Measurements from ENCODE around the gene MARCKSL1.

MARCKSL1 gene

DNA sequence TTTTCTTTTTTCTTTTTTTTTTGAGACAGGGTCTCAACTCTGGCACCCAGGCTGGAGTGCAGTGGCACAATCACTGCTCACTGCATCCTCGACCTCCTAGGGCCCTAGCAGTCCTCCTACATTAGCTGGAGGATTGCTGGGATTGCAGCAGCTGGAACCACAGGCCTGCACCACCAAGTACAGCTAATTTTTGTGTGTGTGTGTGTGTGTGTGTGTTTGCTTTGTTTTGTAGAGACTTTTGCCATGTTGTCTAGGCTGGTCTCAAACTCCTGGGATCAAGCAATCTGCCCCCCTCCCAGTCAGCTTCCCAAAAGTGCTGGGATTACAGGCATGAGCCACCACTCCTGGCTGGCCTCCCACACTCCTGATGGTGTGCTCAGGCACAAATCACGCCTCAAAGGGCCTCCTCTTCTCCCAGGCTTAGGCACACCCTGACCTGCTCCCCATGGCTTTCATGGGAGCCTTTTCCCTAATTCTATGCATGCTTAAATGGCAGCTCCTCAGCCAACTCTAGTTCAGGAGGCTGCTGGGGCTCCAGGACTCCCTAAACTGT is 16.9 kb upstream of the MARCKSL1 start:
- DNase-seq (ENCODE audit: low read depth in 2 of 2) = no peak

DNA sequence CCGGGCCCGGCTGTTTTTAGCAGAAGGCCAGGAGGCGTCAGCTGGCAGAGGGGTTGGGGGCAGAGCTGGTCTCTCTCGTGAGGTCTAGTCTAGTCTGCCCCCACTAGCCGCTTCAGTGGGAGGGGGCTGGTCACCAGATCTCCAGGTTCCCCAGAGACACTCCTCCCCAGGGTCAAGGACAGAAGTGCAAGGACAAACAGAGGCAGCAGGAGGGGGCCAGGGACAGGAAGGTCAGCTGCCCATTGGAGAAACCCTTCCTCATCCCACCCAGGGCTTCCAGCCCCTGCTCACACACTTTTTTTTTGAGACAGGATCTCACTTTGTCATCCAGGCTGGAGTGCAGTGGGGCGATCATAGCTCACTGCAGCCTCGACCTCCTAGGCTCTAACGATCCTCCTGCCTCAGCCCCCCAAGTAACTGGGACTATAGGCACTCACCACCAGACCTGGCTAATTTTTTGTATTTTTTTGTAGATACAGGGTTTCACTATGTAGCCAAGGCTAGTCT is 16.3 kb upstream of the MARCKSL1 start:
- DNase-seq (ENCODE audit: low read depth in 2 of 2) = no peak

DNA sequence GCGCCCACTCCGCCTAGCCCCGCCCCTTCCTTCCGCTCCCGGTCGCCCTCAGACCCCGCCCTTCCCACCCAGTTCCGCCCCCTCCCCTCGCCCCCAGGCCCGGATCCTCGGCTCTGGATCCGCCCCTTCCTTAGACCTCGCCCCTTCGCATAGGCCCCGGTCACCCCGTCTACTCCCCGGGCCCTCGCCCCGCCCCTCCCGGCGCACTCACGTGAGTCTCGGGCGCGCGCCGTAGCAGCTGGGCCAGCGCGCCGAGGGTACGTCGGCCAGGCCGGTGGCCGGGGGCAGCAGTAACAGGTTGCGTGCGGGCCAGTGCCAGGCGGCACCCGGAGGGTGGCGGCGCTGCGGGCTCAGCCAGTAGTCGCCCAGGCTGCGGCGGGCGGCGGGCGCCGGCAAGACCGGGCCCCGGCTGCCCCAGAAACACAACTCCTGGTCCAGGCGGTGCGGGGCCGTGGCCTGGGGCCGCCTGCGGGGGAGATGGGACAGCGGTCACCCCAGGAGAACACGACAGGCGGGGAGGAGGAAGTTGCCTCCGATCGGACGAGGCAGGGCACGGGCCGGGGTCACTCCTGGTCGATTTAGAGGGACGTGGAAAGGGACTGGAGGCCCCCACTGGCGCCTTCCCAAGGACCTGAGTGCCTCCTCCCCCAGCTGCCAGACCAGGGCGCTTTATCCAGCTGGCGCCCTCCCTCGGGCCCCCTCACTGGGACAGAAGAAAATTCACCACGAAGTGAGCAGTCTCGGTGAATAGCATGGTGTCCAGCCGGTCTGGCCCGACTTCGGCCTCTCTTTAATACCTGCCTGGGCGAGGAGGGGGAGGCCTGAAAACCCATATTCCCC is 15.6 kb upstream of the MARCKSL1 start:
- peak; percentile 86 to 87 for DNase-seq (ENCODE audit: low read depth in 2 of 2)

DNA sequence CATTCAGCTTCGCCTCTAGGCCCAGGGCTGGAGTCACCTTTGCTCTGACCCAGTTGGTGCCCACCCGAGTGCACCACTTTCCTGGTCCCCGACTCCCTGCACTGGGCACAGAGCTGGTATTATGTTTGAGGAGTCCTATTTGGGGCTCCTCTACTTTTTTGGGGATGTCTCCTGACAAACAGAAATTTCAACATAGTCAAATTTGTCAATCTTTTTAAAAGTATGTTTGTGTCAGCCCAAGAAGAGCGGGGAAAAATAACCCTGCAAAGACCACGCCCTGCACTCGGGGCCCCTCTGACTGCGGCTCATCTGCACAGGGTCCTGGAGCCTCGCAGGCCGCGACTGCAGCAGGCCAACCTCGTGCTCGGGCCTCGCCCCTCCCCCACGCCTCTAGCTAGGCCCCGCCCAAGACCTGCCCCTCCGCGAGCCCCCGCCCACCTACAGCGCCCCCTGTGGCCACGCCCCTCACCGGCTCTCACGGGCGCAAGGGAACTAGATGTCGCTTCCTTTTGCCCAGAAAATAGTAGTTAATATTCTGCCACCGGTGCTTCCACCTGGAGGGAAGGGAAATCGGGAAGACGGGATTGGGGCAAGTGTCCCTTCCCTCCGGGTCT is 14.9 kb upstream of the MARCKSL1 start:
- peak; percentile 70 to 80 for DNase-seq (ENCODE audit: low read depth in 2 of 2)

DNA sequence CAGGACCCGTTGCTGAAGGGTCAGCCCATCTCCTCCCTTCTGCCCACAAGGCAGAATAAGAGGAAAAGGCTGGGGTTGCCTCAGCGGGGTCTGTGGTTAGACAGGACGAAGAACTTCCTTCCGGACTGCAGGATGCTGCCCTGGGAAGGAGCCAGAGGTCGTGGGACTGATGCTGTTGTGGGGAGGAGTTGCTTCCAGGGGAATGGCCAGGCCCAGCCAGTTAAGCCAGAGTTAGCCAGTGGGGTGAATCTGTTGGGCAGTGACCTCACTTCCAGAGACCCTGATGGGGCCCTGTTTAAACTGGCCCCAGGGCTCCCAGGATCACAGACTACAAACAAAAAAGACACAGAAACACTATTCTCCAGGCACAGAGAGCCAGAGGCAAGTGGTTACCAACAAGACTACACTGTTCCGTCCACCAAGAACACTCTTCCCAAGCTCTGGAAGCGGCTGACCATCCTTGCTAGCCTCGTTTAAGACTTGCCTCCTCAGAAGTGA is 13.2 kb upstream of the MARCKSL1 start:
- DNase-seq (ENCODE audit: low read depth in 2 of 2) = no peak

DNA sequence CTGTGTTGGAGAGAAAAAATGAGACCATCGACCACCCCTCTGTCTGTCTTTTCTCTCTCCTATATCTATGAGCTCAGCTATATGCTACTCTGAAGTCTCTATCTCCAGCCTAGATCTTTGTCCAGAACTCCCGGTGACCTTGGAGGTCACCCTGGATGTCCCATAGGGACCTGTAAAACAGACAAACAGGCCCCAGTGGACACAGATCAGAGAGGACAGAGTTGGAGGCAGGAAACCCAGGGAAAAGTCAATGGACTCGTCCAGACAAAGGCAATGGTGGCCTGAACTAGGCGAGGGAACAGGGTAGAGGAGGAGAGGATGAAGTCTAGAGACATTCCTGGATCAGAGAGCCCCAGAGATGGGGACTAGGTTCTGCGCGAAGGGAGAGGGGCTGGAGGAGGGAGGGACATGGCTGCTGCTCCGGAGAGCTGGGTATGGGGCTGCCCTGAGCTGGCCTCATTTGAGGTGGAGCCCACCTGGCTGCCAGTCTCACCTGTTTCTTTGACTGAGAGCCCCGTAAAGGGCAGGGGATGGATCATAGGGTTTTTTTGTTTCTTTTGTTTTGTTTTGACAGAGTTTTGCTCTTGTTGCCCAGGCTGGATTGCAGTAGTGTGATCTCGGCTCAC is 10.6 kb upstream of the MARCKSL1 start:
- no peak for DNase-seq (ENCODE audit: low read depth in 2 of 2)

DNA sequence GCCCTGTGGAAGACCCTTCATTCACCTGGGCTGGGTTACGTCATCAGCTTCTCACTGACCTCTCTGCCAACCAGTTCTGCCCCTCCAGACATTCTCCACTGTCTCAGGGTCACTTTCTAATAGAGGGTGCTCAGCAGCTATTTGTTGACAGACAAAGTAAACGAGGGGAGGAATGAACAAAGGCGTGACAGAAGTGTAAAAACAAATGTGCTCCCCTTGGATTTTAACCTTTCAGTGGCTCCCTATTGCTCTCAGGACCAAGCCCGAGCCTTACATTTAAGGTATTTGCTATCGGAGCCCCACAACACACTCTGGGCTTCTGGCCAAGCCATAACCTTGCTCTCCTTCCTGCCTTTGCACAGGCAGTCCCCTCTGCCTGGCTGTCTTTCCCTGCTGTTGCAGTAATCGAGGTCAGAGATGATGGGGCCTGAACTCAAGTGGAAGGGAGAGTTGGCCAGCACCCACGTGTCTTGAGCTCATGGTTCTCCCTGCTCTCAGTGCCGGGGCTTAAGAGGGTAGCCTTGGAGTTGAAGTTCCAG is 9.3 kb upstream of the MARCKSL1 start:
- no peak for DNase-seq (ENCODE audit: low read depth in 2 of 2)

DNA sequence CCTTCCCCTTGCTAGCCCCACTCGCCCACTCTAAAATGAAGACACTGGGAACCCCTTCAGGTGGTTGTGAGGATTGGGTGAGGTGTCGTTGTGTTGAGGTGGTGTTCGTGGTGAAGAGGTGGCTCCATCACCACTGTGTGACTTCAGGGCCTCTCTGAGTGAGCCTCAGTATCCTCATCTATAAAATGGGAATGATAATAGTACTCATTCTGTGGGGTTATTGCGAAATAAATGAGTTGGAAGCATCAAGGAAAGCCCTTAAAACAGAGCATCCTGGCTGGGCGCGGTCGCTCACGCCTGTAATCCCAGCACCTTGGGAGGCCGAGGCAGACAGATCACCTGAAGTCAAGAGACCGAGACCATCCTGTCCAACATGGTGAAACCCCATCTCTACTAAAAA is 6.7 kb upstream of the MARCKSL1 start:
- DNase-seq (ENCODE audit: low read depth in 2 of 2) = no peak

DNA sequence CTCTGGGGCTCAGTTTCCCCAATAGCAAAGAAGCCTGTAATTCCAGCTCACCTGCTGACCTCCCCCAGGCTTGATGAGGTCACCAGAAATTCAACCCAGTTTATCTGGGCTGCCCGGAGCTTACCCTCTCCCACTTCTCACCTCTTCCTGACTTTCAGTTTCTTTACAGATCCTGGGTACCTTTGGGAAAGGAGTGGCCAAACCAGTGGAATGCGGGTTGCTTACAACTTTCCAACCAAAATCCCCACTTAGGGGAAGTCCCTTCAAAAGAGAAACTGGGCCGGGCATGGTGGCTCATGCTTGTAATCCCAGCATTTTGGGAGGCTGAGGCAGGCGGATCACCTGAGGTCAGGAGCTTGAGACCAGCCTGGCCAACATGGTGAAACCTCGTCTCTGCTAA is 5.9 kb upstream of the MARCKSL1 start:
- no peak for DNase-seq (ENCODE audit: low read depth in 2 of 2)

DNA sequence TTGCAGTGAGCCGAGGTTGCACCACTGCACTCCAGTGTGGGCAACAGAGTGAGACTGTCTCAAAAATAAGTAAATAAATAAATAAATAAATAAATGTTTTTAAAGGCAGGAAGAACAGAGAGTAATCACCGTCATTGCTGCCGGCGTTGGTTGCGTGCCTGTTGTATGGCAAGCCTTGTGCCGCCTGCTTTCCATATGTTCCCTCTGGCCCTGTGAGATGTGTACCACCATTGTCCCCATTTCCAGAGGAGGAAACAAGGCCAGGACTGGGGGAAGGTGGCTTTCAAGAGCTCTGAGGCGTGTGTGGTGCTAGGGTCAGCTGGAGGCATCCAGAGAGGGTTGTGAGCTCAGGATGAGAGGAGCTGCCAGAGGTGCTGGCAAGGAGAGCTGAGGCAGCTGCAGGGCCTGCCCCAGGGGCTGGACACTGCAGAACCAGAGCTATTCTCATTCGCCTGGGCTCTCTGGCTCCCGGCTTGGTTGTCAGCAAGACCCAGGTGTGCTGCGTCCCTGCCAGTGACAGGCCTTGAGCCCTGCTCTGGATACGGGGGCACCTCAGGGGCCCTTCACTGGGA is 5.2 kb upstream of the MARCKSL1 start:
- no peak for DNase-seq (ENCODE audit: low read depth in 2 of 2)

DNA sequence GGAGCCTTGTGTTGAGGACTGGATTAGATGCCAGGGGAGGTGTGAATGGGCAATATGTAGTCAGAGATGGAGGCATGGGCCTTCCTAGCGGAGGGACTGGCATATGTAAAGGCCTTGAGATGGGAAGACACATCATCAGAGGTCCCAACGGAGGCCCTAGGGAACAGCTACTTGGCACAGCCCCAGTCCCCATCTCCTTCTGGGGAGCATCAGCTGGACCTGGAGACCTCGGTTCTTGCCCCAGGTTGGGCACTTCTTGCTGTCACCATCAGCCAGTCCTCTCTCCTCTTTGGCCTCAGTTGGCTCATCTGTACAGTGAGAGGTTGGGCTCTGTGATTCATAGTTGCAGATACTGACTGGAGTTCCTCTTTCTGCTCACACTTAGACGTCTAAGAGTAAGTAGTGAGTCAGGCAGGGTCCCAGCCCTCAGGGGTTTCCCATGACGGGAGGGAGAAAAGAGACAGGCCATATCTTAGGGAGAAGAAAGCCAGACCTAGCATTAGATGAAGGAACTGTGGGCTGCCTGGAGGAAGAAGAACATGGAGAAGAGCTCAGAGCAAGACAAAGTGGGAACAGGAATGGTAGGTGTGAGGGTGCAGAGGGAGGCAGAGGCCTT is 3.4 kb upstream of the MARCKSL1 start:
- peak in 1 of 2 donors; percentile 53 for DNase-seq (ENCODE audit: low read depth in 2 of 2)

DNA sequence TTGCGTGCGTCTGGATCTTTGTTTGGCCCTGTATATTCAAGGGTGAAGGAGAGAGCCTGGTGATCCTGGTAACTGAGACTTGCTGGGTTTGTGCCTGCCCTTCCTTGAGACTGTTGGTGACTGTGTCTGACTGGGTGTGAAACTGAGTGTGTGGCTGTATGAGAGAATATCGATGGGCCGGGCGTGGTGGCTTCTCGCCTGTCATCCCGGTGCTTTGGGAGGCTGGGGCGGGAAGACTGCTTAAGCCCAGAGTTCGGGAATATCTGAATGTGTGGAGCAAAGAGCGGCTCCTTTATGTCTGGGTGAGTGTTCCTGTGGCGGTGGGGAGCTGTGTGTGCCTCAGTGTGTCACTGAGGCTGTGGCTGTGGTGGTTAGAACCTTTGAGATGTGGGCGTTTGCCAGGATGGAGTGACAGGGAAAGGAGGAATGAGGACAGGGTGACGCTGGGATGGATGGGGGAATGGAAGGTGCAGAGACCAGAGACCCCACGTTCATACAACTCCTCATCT is 2.7 kb upstream of the MARCKSL1 start:
- no peak for DNase-seq (ENCODE audit: low read depth in 2 of 2)

DNA sequence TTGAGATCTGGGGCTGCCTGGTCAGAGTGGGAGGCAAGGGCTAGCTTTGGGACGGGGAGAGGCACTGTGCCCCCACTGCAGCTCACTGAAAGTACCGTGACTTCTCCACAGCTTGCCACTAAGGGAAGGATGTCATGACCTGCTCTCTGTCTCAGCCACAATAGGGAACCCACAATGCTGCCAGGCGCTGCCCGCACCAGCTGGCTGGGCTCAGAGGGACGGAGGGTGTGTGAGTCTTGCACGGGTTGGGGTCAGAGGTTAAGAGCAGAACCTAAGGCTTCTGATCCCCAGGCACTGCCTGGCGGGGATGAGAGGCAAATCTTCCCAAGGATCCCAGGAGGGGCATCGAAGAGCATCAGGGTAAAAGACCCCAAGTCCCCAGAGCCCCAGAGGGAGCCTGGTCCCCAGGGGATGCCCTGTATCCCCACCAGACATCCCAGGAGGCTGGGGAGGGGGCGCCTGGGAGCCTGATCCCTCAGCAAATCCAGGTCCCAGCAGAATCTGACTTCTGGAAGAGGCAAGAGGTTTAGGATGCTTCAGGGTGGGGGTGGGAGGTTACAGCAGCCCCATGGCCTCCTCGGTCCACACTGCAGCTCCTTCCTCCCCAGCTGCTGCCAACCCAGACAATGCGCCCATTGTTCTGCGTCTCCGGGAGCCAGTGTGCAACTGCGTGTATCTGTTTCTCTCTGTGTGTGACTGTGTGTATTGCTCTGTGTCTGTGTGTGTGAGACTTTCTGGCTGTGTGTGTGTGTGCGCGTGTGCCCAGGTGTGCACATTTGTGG is 2.0 kb upstream of the MARCKSL1 start:
- DNase-seq (ENCODE audit: low read depth in 2 of 2) = no peak

DNA sequence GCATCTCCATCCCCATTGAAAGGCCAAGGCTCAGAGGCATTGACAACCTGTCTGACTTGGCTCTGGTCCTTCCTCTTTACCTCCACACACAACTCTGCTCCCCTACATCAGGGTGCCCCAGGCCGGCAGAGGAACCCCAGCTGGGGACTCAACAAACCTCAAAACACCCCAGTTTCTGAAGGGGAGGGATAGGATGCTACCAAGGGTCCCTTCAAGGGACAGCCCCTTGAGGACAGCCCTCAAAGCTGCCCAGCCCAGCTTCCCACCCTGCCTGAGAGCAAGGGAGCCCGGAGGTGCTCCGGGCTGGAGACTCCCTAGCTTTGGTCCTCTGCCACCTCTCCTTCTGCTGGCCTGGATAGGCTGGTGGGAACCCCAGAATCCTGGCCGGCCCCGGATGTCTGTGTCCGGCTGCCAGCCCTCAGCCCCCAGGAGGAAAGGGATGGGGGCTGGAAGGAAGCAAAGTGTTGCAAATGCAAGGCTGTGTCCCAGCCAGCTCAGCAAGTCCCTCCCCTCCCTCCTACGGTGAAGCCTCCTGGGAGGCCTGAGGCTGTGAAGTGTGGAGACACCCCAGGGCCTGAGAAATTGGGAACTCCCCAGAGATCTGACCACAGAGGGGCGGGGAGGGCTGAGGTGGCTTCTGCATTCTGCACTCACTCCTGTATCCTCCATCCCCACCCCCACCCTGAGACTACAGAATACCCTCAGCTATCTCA is 1.1 kb upstream of the MARCKSL1 start:
- peak in 1 of 2 donors; percentile 24 for DNase-seq (ENCODE audit: low read depth in 2 of 2)

DNA sequence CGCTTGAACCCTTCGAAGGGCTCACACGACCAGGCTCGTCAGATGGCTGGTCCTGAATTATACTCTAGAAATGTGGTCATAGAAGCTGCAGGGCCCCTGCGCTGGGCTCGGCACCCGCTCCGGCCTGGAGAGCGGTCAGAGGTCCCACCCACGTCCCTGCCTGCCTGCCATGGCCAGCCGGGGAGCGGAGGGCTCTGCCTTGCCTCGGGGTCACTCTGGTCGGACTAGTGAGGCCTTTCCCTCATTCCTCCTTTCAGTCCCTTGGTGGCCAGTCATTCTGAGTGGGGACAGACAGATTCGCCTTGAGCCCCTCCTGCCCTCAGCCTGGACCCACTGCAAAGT is 529 bp upstream of the MARCKSL1 start:
- DNase-seq (ENCODE audit: low read depth in 2 of 2) = no peak

DNA sequence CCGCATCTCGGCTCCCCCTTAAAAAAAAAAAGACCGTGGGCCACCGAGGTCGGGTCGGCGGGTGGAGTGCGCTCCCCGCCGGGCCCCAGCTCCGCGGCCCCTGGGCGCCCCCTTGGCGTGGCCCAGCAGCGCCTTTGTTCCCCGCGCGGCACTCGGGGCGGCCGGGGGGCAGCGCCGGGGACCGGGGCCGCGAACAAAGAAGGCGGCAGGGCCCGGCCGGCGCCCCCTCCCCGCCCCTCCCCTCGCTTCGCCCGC is 571 bp downstream of the MARCKSL1 start:
- no peak for DNase-seq (ENCODE audit: low read depth in 2 of 2)

DNA sequence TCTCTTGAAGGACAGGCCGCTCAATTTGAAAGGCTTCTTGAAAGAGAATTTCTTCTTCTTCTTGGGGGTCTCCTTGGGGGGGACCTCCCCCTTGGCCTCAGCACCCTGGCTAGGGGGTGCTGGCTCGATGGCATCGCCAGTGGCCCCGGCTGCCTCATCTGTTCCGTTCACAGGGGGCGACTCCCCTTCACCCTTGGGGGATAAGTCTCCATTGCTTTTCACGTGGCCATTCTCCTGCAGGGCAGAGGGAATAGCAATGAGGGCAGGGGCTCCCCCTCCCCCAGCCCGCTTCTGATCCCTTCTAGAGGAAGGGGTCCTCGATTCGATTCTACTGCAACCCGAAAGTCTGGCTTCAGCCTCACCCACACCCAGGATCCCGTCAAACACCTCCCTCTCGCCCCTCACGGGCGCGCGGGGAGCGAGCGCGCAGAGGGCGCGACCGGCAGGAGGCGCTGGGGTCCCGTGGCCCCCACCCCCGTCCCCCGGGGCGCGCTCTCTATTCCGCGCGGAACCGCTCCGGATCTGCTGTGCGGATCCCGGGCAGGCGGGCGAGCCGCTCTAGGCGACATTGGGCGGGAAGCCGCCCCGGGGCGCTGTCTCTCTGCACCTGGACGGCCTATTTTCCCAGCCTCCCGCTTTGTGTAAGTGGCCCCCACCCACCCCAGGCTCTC is 1.0 kb downstream of the MARCKSL1 start:
- DNase-seq (ENCODE audit: low read depth in 2 of 2) = peak in 1 of 2 donors; percentile 49

DNA sequence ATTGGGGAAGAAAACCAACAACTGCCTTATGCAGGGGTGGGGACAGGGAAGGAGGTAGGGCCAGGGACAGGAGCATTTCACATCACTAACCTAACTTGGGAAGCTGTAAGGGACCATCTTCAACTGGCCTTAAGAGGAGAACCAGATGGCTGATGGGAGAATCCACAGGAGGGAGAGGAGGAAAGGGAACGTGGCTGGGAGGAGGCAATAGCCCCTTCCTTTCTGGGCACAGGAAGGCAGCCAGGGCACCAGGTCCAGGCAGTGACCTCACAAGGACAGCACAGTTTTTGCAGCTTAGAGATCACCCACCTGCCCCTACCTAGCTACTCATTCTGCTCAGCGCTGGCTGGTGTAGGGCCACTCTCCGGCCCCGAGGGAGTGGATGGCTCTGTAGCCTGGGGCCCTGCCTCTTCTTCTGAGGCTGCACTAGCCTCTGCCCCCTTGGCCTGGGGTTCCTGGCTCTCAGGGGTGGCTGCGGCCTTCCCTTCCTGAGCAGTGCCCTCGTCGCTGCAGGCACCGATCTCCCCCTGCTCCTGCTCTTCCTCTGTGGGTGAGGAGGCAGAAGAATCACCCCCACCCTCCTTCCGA is 1.7 kb downstream of the MARCKSL1 start:
- DNase-seq (ENCODE audit: low read depth in 2 of 2) = no peak

All from stimulated activated CD4-positive, alpha-beta T cell treated with anti-CD3 and anti-CD28 coated beads, Interleukin-15, amount 100 ng/mL, for 48 hours (primary cell).